NCI-H1105 (cell line): ENCODE results near the gene NEU2.
"Not testable (repeated sequence)": the region's sequence is repeated elsewhere in the genome, so short reads cannot be mapped to it uniquely, and the experiment has no call there.

Experiments used
- DNase-seq: peaks from one replicate; lab custom pipeline; 2025; lab: John Stamatoyannopoulos, UW

The NEU2 gene

GRCh38 chr2:233034091-233034882 lies 1.8 kb downstream of the NEU2 start:
- no peak for DNase-seq

DNA sequence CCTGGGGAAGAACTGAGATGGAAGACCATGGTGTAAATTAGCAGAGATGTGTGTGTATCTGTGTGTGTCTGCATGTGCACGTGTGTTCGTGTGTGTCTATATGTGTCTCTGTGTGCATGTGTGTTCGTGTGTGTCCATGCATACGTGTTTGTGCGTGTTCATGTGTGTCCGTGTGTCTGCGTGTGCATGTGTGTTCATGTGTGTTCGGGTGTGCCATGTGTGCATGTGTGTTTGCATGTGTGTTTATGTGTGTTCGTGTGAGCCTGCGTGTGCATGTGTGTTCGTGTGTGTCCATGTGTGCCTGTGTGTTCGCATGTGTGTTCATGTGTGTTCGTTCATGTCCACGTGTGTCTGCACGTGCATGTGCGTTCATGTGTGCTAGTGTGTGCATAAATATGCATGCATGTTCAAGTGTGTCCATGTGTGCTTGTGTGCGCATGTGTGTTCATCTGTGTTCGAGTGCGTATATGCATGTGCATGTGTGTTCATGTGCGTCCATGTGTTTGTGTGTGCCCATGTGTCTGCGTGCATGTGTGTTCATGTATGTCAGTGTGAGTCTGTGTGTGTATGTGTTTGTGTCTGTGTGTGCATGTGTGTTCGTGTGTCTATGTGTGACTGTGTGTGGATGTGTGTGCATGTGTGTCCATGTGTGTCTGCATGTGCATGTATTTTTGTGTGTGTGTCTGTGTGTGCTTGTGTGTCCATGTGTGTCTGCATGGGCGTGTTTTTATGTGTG lies 3.1 kb downstream of the NEU2 start:
- no peak for DNase-seq

DNA sequence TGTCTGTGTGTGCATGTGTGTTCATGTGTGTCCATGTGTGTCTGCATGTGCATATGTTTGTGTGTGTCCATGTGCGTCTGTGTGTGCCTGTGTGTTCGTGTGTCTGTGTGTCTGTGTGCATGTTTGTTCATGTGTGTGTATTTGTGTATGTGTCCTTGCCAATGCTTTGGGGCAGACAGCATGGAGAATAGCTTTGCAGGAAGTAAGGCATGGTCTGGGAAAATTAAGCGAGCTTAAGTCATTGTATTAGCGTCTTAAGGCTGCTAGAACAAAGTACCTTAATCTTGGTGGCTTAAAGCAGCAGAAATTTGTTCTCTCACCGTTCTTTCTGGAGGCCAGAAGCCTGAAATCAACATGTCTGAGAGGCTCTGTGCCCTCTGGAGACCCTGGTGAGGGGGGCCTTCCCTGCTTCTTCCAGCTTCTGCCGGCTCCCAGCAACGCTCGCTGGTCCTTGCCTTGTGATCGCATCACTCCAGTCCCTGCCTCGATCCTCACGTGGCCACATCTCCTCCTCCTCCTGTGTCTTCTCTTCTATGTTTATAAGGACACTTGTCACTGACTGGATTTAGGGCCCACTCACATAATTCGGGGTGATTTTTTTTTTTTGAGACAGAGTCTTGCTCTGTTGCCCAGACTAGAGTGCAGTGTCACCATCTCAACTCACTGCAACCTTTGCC lies 3.8 kb downstream of the NEU2 start:
- no peak for DNase-seq

DNA sequence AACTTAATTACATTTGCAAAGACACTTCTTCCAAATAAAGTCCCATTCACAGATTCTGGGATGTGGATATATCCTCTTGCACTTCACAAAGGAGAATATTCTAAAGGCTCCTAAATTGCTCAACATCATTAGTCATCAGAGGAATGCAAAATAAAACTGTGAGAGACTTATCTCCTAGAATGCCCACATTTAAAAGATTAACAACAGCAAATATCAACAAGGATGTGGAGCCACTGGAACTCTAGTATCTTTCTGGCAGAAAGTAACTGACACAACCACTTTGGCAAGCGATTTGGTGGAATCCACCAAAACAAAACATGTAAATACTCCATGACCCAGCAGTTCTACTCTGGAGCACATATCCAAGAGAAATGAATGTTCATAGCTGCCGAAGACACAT lies 4.6 kb downstream of the NEU2 start:
- no peak for DNase-seq

DNA sequence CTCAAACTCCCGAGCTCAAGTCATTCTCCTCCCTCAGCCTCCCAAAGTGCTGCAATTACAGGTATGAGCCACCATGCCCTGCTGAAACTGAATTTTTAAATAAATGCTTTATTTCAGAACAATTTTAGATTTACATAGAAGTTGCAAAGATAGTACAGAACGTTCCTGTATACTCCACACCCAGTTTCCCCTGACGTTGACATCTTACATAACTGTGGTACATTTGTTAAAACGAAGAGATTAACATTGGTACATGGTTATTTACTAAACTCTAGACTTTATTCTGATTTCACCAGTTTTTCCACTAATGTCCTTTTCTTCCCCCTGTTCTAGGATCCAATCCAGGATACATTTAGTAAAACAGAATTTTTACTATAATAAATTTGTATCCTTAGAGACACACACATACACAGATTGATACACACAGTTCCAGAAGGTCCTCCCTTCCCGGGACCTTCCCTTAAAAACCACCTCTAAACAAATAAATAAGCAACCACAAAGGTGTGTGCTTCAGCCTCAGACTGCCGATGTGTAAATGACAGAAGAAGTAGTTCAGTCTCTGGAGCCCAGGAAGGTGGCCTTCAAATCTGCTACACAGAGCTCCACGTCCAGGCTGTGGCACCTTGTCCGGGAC lies 6.9 kb downstream of the NEU2 start:
- no peak for DNase-seq

DNA sequence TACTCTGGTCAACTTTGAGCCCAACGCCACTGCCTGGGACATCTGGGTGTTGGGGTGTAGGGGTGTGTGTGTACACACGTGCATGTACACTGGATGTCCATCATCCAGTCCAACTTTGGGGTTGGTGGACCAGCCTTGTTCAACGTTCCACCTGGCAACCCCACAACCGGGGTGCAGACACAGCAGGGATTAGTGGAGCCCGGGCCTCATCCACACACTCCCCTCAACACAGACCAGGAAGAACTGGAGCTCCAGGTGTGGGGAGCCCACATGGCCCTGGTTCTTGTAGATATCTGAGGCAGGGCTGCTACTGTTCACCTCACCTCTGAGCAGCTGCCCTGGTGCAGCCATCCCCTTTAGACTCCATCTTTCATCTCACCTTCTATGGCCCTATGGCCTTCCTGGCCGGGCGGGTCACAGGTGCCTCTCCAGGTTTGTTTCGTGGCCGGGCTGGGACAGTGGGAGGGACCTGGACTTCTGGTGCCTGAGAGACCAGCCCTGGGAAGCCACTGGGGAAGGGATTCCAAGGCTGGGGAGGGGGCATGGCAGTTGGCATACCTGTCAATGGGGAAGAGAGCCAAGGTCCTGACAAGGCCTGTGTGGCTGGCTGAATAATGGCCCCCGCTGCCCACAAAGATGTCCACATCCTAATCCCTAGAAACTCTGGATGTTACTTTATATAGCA lies 7.5 kb downstream of the NEU2 start:
- no peak for DNase-seq

GRCh38 chr2:233040571-233040970 lies 8.1 kb downstream of the NEU2 start:
- no peak for DNase-seq

DNA sequence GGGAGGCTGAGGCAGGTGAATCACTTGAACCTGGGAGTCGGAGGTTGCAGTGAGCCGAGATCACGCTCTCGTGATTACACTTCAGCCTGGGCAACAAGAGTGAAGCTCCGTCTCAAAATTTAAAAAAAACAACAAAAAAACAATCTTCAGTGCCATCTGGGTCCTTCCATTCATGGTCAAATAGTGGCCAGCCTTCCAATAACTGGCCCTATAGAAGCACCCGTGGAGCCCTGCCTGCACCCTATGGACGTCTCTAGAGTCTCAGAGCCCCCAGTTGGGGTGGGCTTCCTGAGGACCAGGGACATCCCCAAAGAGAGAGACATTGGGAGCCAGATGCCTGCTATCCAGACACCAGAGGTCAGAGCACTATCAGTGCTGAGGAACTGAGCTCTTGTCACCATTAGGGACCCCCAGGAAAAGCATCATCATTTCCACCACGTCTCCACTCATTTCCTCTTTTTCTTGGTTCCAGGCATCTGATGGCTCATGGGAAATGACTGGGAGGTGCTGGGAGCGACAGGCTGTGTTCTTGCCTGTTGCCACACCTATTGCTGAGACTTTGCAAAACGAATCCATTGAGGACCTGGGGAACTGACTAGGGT lies 9.4 kb downstream of the NEU2 start:
- DNase-seq, result no peak

DNA sequence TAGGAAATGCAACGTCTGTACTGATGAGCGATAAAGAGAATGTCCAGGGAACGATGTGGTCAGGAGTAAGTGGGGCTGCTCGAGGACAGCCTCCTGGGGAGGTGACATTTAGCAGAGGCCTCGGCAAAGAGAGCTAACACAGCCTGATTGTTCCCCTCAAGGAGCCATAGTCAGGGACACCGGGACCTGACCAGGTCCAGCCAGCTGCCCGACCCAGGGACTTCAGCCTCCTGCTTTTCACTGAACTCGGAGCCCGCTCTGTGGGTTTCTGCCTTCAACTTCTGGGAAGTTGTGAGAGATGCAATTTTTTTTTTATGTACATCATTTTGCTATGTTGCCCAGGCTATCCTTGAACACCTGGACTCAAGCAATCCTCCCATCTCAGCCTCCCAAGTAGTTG lies 10.1 kb downstream of the NEU2 start:
- no peak for DNase-seq

- no peak for DNase-seq
Measured at GRCh38 chr2:233044974-233045605, 12.6 kb downstream of the NEU2 start.

DNA sequence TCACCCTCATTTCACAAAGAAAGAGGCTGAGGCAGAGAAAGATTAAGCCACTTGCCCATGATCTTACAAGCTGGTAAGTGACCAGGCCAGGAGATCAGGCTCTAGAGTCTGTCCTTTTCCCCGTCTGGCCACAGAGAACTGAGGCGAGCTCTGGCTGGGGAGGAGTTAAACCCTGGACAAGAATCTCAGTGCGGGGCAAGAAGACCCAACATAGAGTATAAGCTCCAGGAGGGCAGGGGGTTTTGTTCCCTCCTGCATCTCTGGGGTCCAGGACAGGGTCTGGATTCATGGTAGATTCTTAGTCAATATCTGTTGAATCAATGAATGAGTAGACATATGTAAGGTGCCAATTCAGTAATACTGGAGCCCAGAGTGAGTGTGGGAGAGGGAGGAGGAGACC lies 14.7 kb downstream of the NEU2 start:
- DNase-seq, result no peak

- no peak for DNase-seq
Measured at GRCh38 chr2:233047667-233048066, 15.2 kb downstream of the NEU2 start.

- DNase-seq, result no peak
Measured at GRCh38 chr2:233048569-233049193, 16.2 kb downstream of the NEU2 start.

DNA sequence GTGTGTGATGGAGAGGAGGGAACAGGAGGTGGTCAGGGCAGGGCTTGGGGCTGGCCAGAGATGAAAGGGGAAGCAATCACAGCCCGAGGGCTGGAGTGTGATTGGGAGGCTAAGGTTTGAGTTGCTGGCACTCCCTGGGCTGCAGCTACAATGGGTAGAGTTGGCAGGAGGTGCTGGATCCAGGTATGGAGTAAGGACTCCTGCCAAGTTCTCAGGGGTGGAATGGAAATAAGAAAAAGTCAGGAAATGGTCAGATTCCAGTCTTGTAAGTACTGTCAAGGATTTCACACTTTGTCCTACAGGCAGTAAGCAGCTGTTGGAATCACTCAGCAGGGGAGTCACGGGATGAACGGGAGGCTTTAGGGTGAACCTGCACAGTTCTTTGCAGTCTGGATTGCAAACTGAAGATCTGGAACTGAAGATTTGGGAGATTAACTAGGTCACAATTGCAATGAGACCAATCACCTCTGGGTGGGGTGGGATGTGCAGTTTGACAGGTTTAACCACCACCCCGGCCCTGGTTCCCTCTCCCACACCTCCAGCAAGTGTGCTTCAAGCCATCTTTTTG lies 16.8 kb downstream of the NEU2 start:
- DNase-seq, result no peak

- no peak for DNase-seq
Measured at GRCh38 chr2:233051241-233052149, 19.0 kb downstream of the NEU2 start.

- not testable (repeated sequence) for DNase-seq
Measured at GRCh38 chr2:233052517-233052916, 20.0 kb downstream of the NEU2 start.

- peak; percentile 54 for DNase-seq
Measured at GRCh38 chr2:233053928-233054784, 21.7 kb downstream of the NEU2 start.

DNA sequence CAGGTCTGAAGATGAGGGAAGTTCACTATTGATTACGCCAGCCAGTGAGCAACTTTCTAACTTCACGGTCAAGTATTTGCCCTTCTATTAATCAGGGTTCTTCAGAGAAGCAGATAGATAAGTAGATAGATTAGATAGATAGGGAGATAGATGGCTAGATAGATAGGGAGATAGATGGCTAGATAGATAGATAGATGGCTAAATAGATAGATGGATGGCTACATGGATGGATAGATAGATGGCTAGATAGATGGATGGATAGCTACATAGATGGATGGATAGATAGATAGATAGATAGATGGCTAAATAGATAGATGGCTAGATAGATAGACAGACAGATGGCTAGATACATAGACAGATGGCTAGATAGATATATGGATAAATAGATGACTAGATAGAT lies 22.9 kb downstream of the NEU2 start:
- DNase-seq, result no peak
